ENCODE results near the gene SRSF7.

DNA sequence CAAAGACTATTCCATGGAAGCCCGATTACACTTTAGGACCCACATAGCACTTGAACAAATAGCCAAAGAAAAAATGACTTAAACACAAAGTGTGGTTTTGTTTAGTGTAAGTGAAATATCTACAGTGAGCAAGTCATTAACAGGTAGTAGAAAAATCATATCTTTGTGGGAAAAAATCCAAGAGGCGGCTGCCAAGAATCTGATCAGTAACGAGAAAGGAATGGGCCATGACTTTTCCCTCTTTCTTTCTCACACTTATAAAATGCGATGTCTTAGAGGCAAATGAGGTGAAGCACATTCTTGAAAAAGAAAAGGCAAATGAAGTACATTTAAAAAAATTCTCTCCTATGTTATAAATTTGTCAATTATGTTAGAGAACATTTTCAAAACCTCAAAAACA, 14.0 kb upstream of the SRSF7 start:
- TF ChIP-seq EZH2phosphoT487 (IDR thresholded peaks at IDR 0.05; ENCODE audit: borderline replicate concordance, low read length), result no peak
- TF ChIP-seq, protein P1, sequence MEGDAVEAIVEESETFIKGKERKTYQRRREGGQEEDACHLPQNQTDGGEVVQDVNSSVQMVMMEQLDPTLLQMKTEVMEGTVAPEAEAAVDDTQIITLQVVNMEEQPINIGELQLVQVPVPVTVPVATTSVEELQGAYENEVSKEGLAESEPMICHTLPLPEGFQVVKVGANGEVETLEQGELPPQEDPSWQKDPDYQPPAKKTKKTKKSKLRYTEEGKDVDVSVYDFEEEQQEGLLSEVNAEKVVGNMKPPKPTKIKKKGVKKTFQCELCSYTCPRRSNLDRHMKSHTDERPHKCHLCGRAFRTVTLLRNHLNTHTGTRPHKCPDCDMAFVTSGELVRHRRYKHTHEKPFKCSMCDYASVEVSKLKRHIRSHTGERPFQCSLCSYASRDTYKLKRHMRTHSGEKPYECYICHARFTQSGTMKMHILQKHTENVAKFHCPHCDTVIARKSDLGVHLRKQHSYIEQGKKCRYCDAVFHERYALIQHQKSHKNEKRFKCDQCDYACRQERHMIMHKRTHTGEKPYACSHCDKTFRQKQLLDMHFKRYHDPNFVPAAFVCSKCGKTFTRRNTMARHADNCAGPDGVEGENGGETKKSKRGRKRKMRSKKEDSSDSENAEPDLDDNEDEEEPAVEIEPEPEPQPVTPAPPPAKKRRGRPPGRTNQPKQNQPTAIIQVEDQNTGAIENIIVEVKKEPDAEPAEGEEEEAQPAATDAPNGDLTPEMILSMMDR (IDR thresholded peaks at IDR 0.05; ENCODE audit: low read depth, low read length, poor library complexity, severe bottlenecking), result no peak

All from DOHH2 (cell line).